ENCODE data around the gene PRICKLE2.

Gene PRICKLE2

DNA sequence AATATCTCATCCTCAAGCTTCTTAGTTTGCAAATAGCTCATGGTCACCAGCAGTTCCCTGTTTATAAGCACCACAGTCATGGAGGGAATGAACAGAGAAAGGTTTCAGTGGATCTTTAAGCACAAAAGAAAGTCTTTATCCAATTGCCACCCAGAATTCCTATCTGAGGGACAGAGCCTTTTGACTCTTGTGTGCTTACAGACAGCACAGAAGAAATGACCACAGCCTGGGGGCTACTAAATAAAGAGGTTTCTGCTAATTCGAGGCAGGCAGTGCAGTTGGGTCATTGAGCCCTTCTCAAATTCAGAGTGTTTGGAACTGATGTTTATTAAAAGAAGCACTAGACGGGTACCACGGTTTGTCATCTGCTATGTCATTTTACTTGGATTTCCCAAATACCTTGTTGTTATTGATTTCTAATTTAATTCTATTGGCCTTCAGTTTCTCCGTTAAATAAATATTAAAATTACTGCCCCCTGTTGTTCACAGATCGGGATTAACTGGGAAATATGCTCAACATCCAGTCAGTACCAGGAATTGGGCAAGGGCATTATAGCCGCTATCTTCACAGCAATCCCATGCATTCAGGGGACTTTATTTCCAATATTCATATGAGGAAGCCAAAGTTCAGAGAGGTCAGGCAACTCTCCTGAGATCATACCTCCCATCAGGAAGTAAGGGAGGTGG is 3.6 kb downstream of the PRICKLE2 start:
- H3K9me3 Mint-ChIP-seq: no peaks in the 10 kb centered on the region
- H3K4me3 Mint-ChIP-seq: no peak overlapping the region
- H3K27me3 Mint-ChIP-seq: peaks cover 6 to 10% of the 10 kb centered on the region in 2 donors
- no peak for ATAC-seq (replicated peaks)
- DNase-seq: no peak
- no peaks in the 10 kb centered on the region for H3K36me3 Mint-ChIP-seq (ENCODE audit: insufficient read depth)
- H3K27ac Mint-ChIP-seq: no peak overlapping the region
- H3K4me1 Mint-ChIP-seq (ENCODE audit: low read depth in 2 of 2): no peaks in the 10 kb centered on the region

DNA sequence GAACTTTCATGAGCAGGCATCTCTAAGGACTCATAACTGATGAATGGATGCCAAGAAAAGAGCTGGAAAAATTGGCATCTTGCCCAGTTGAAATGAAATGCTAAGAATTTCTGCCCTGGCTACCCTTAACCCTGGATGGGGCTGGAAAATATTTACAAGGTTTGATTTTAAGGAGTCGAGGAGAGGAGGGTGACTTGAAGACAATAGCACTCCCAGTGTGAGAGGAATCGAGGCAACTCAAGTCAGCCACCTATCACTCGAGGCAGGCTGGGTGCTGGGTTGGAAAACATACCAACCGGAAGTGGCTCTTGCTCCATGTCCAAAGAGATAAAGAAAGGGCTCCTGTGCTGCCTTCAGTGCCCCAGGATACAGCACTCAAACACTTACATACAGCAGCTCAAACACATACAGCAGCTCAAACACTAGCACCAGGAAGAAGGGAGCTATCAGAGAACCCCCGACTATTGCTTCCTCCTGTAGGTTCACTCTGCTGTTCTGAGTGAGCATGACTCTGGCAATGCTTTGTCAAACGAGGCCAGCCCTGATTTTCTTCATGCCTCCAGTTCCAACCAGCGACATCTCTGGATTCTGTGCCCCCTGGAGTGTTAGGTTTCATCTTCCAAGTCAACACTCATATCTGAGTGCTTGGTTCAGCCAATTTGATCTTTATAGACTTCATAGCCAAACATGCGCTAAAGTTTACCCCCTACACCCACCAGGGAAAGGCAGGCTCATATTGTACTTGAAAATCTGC is 4.9 kb downstream of the PRICKLE2 start:
- Mint-ChIP-seq H3K27ac (no peak overlapping the region), H3K27me3 (peaks cover 6 to 9% of the 10 kb centered on the region in 2 donors), H3K4me3 (no peak overlapping the region), H3K4me1 (ENCODE audit: low read depth in 2 of 2) (no peaks in the 10 kb centered on the region), H3K9me3 (no peaks in the 10 kb centered on the region), H3K36me3 (ENCODE audit: insufficient read depth) (no peaks in the 10 kb centered on the region)
- ATAC-seq (replicated peaks) (no peak), DNase-seq (no peak)

DNA sequence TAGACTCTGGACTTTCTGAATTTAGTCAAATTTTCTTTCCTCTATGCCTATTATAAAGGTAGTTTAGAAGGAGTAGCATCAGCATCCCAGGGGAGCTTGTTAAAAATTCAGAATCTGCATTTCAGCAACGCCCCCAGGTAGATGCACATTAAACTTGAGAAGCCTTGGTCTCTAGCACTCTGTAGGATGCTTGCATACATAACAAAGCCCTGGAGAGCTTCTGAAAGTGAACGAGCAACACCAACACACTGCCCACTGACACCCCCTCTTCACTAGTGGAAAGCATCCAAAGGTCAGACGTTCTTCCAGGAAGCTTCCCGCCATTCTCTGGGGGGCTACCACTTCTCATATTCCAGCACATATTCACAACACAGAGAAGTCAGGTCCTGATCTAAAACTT is 6.5 kb downstream of the PRICKLE2 start:
- ATAC-seq (replicated peaks) (no peak), DNase-seq (no peak)
- no peaks in the 10 kb centered on the region for H3K36me3 Mint-ChIP-seq (ENCODE audit: insufficient read depth)
- H3K4me1 Mint-ChIP-seq (ENCODE audit: low read depth in 2 of 2): no peaks in the 10 kb centered on the region
- H3K27me3 Mint-ChIP-seq: peaks cover 0 to 6% of the 10 kb centered on the region in 2 donors
- H3K9me3 Mint-ChIP-seq: no peaks in the 10 kb centered on the region
- H3K4me3 Mint-ChIP-seq: no peak overlapping the region
- no peak overlapping the region for H3K27ac Mint-ChIP-seq

DNA sequence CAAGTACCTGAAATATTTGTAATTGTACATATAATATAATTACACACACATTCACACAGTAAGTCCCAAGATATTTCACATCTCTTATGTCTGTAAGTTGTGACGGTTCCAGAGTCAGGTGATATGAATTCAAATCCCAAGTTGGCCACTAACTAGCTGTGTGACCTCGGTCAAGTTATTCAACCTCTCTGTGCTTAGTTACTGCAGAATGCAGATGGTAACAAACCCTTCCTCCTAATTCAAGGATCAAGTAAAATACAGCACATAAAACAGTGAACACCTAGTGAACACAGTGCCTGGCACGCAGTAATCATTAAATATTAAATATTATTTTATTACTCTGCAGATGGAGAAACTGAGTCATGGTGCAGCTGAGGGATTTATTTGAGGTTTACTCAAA is 6.9 kb downstream of the PRICKLE2 start:
- DNase-seq (no peak), ATAC-seq (replicated peaks) (no peak)
- Mint-ChIP-seq H3K9me3 (no peaks in the 10 kb centered on the region), H3K36me3 (ENCODE audit: insufficient read depth) (no peaks in the 10 kb centered on the region), H3K4me1 (ENCODE audit: low read depth in 2 of 2) (no peaks in the 10 kb centered on the region), H3K4me3 (no peak overlapping the region), H3K27me3 (peaks cover 0 to 6% of the 10 kb centered on the region in 2 donors), H3K27ac (no peak overlapping the region)

DNA sequence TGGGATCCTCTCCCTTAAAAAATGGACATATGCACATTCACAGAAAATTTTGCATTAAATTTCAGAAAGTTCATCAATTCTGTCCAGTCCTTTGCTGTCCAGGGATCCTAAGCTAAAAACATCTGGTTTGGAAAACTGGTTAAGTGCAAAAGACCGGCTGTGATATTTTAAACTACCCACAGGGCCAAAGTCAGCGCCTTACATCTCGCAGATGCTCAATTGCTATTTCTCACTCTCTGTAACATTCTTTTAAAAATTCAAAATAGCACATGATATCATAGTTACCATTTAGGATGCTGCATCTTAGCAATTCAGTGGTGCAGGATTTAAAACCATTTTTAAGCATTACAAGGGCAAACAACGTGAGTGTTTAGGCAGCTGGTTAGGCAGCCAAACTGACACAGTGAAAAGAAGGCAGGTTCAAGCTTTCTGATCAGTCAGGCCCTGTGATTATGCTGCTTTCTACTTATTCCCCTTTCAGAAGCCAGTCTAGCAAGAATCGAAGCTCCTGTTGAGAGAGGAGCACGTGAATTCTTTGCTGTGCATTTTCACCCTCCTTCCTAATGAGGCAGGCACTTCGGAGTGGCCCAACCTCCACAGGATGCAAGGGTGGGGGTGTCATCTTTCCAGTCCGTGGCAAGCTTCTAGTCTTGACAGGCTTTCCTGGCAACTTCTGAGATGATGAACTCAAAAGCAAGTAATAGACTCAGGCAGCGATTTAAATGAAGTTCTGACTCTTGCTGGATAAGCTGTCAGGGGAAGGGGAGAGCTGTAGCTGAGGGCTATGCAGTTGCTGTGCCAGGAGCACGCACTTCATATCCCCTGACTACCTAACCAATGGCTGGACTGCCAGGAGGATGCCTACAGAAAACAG is 8.8 kb downstream of the PRICKLE2 start:
- no peaks in the 10 kb centered on the region for H3K36me3 Mint-ChIP-seq (ENCODE audit: insufficient read depth)
- H3K4me1 Mint-ChIP-seq (ENCODE audit: low read depth in 2 of 2): no peaks in the 10 kb centered on the region
- no peaks in the 10 kb centered on the region for H3K9me3 Mint-ChIP-seq
- ATAC-seq (replicated peaks): no peak
- no peak overlapping the region for H3K27ac Mint-ChIP-seq
- no peak for DNase-seq
- peaks cover 0 to 6% of the 10 kb centered on the region in 2 donors for H3K27me3 Mint-ChIP-seq
- H3K4me3 Mint-ChIP-seq: no peak overlapping the region

DNA sequence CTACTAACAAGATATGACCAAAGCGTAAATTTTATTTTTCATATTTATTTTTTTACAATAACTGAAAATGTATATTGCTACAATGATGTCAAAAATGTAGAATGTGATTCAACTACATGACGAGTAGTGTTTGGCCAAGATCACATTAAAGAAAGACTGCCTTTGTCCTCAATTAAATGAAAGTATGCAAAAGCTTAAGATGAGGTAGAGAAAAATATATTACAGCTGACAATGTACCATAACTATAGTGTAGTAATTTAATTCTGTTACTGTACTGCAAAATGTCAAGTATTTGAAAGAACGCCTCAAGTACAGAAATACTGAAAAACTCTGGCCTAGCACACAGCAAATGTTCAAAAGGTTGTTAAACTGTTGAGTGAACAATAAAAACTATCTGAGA is 9.7 kb downstream of the PRICKLE2 start:
- H3K4me3 Mint-ChIP-seq: no peak overlapping the region
- ATAC-seq (replicated peaks) (no peak), DNase-seq (no peak)

DNA sequence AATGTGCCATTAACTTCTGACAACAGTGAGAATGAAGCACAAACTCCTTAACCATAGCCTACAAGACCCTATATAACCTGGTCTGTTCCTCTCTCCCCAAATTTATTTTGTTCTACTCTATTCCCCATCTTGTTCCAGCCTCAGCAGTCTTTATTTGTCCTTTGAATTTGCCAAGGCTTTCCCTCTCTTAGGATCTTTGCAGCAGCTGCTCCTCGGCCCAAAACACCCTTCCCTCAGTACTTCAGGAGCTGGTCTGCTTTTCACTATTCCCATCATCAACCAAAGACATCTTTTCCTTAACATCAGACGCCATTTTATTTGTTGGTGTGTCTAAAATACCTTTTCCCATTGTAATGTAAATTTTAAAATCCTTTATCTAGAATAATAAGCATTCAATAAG is 10.2 kb downstream of the PRICKLE2 start:
- ATAC-seq (replicated peaks): no peak
- no peak for DNase-seq
- Mint-ChIP-seq H3K36me3 (ENCODE audit: insufficient read depth) (no peaks in the 10 kb centered on the region), H3K27ac (no peak overlapping the region), H3K4me1 (ENCODE audit: low read depth in 2 of 2) (no peaks in the 10 kb centered on the region), H3K9me3 (peaks cover 0 to 1% of the 10 kb centered on the region in 2 donors), H3K4me3 (no peak overlapping the region), H3K27me3 (no peaks in the 10 kb centered on the region)

More for the DNA sequence above, 9.7 kb downstream of the PRICKLE2 start:
- Mint-ChIP-seq H3K27ac (no peak overlapping the region), H3K4me1 (ENCODE audit: low read depth in 2 of 2) (no peaks in the 10 kb centered on the region), H3K36me3 (ENCODE audit: insufficient read depth) (no peaks in the 10 kb centered on the region), H3K9me3 (peaks cover 0 to 1% of the 10 kb centered on the region in 2 donors), H3K27me3 (no peaks in the 10 kb centered on the region)

DNA sequence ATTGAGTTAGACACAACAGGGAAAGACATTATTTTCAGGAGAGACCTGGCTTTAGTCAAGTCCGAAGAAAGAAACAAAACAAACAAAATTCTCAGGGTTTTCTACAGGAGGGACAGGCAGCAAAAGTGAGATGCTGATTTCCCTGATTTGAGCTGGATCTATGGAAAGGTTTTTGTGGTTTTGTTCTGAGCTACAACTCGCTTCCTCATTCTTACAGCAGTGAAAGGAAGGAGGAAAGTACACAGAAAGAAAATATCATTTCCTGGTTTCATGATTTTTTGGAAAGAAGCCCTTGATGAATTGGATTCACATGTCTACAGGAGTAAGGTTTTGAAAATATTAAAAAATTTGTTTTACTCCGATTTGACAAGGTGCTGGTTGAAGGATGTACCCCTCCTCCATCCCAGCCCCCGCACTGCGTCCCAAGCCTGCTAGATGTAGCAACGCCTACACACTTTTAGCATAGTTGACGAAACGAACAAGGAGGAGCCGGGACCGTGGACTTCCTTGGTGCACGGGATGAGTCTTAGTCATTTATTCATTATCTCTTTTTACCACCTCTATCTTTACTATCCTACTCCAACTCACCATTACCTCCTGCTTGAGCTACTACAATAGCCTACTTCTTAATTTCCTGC is 10.8 kb downstream of the PRICKLE2 start:
- Mint-ChIP-seq H3K27ac (no peak overlapping the region), H3K9me3 (peaks cover 0 to 1% of the 10 kb centered on the region in 2 donors), H3K36me3 (ENCODE audit: insufficient read depth) (no peaks in the 10 kb centered on the region), H3K4me1 (ENCODE audit: low read depth in 2 of 2) (no peaks in the 10 kb centered on the region), H3K4me3 (no peak overlapping the region), H3K27me3 (no peaks in the 10 kb centered on the region)
- ATAC-seq (replicated peaks) (no peak), DNase-seq (no peak)

DNA sequence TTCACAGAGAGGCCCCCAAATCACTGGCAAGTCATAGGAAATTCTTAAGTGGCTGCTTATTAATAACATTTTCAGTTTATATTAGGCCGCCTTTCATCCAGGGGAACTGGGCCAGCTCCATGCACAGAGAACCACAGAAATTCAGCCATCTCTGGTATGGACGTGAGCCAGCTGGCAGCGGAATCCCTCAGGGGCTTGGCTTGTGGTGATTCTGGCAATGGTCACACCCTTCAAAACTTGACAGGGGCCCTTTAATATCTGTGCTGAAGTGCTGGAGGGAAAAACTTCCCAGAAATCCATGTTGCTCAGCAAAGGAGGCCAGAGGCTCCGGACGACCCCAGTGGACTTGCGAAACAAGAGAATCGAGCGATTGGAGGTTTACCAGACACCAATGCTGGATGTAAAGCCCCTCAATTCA is 11.3 kb downstream of the PRICKLE2 start:
- ATAC-seq (replicated peaks) (no peak), DNase-seq (no peak)
- Mint-ChIP-seq H3K36me3 (ENCODE audit: insufficient read depth) (no peaks in the 10 kb centered on the region), H3K4me1 (ENCODE audit: low read depth in 2 of 2) (no peaks in the 10 kb centered on the region), H3K27ac (no peak overlapping the region), H3K27me3 (no peaks in the 10 kb centered on the region), H3K4me3 (no peak overlapping the region), H3K9me3 (peaks cover 0 to 1% of the 10 kb centered on the region in 2 donors)

DNA sequence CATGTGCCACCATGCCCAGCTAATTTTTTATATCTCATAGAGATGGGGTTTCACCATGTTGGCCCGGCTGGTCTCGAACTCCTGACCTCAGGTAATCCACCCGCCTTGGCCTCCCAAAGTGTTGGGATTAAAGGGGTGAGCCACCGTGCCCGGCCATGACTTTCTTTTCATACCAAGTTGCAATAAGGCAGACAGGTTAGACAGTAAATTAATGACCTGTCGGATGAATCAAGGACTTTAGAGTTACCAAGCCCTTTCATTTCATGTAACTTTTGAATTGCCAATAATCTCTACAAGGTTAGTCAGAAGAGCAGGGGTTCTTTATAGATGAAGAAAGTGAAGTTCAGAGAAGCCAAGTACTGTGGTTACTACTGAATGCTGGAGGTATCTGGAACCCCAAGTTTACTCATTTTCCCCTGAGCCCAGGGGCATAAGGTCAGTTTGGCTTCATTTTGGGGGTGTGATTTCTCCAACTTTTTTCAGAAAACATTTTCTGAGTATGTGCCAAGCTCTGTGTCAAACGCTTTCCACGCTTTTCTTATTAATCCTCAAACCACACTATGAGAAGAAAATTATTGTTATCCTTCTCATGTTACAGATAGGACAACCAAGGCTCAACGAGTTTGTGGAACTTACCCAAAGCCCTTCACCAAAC is 11.9 kb downstream of the PRICKLE2 start:
- Mint-ChIP-seq H3K4me1 (ENCODE audit: low read depth in 2 of 2) (no peaks in the 10 kb centered on the region), H3K36me3 (ENCODE audit: insufficient read depth) (no peaks in the 10 kb centered on the region), H3K27me3 (no peaks in the 10 kb centered on the region), H3K9me3 (peaks cover 0 to 1% of the 10 kb centered on the region in 2 donors), H3K27ac (no peak overlapping the region), H3K4me3 (no peak overlapping the region)
- ATAC-seq (replicated peaks): no peak
- DNase-seq: no peak

DNA sequence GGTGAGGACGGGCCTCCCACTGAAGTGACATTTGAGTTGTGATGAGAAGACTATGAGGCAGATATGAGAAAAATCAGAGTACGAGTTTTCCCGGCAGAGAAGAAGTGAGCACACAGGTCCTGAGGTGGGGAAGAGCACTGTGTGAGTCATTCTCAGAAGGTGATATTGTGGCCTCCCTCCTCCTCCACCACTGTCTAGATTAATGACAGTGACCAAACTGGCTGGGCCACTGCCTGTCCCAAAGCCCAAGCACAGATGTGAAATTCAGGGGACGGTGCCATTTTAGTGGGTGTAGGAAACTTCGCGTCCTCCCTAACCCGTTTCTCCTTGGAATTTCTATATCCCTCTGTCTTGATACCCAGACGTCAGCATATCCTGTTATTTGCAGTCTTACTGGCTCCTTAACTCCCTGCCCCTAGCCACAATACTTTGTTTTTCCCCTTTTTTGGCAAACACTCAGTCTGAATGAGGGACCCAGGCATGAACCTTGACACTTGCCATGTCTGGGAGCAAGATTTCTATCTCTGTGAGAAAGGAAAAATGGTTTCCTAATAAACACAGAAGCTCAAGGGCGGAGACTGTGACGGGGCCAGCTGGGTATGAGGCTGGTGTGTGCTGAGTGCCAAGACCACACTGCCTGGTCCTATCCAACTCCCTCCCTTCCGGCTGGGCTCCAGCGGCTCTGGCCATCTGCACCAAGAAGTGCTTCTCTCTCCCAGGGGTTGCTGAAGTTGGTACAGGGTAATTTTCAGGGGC is 15.2 kb downstream of the PRICKLE2 start:
- ATAC-seq (replicated peaks): no peak
- no peaks in the 10 kb centered on the region for H3K4me1 Mint-ChIP-seq (ENCODE audit: low read depth in 2 of 2)
- peaks cover 0 to 1% of the 10 kb centered on the region in 2 donors for H3K9me3 Mint-ChIP-seq
- no peaks in the 10 kb centered on the region for H3K36me3 Mint-ChIP-seq (ENCODE audit: insufficient read depth)
- H3K27ac Mint-ChIP-seq: no peak overlapping the region
- no peak overlapping the region for H3K4me3 Mint-ChIP-seq
- no peak for DNase-seq
- no peaks in the 10 kb centered on the region for H3K27me3 Mint-ChIP-seq

DNA sequence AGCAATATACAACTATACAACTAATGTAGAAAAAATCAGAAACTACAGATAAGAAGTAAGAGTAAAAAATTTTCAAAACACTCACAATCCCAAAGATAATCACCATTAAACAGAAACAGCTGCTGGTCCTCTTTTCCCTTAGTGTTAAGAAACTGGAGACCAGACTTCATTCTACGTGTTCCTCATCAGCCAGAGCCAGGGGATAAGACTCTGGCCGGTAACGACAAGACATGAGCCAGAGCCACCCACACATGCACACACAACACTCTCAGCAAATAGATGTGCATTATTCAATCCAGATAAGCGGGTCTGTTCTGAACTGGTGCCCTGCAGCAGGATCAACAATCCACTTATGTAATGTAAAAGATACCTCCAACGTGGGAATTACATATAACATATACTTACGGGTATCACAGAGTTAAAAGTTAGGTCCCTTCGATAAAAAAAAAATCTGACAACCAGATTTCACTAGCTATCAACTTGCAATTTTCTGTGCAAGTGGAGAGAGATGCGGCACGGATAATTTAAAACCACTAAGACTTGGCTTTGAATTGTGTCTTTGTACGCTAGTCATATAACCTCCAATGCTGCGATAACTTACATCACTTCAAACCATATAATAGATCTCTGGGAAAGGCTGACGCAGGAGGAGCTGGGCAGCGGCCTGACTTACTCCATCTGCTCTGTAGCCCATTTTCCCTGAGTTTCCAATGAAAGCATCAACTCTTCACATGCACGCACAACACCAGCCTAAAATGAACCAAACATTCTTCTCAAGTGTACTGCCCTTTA is 17.8 kb downstream of the PRICKLE2 start:
- H3K4me3 Mint-ChIP-seq: no peak overlapping the region
- H3K27ac Mint-ChIP-seq: no peak overlapping the region
- H3K9me3 Mint-ChIP-seq: peaks cover 0 to 1% of the 10 kb centered on the region in 2 donors
- H3K4me1 Mint-ChIP-seq (ENCODE audit: low read depth in 2 of 2): no peaks in the 10 kb centered on the region
- no peak for DNase-seq
- peaks cover 8 to 11% of the 10 kb centered on the region in 2 donors for H3K27me3 Mint-ChIP-seq
- no peak for ATAC-seq (replicated peaks)
- no peaks in the 10 kb centered on the region for H3K36me3 Mint-ChIP-seq (ENCODE audit: insufficient read depth)
